Left ventricle myocardium inferior (tissue), 1 donor: ENCODE data around the gene NKG7. TPM values are rescaled to one million over a fixed set of nuclear protein-coding genes. Genes with fewer than 3 reads are reported as not detected.

Source experiments
- DNase-seq: peaks from one replicate; pipeline ENCODE4 v3.0.0-alpha.2; 2020
- H3K27ac ChIP-seq: fragments of 200-600 bp; replicated peaks from 2 replicates; pipeline ENCODE4 v1.8.0; 2021
- H3K27me3 ChIP-seq: fragments of 200-600 bp; 2 replicates; pipeline ENCODE4 v1.8.0; 2021; ENCODE audit warnings: low read depth
- H3K36me3 ChIP-seq: fragments of 200-600 bp; 2 replicates; pipeline ENCODE4 v1.8.0; 2021
- H3K4me1 ChIP-seq: fragments of 200-600 bp; 2 replicates; pipeline ENCODE4 v1.8.0; 2021
- H3K4me3 ChIP-seq: fragments of 200-600 bp; 2 replicates; pipeline ENCODE4 v1.8.0; 2021; ENCODE audit warnings: mild to moderate bottlenecking, moderate library complexity
- H3K9me3 ChIP-seq: fragments of 200-600 bp; replicated peaks from 2 replicates; pipeline ENCODE4 v1.8.0; 2021
- CTCF ChIP-seq: fragments of 200-600 bp; IDR thresholded peaks from 2 replicates; pipeline ENCODE4 v1.8.0; 2021; ENCODE audit warnings: antibody characterized with exemption, mild to moderate bottlenecking, borderline replicate concordance
- intact Hi-C: fragments of 100-400 bp; cut with micrococcal nuclease; formaldehyde crosslinking; loops from one replicate; pipeline ENCODE4 v1.11.0; 2022
- total RNA-seq: library from RNA; stranded (reverse); fragmentation: NEBNext Ultra II Directional; extraction: Animal tissue kit (Norgen Biotek cat#: 25700); gene quantifications from one replicate; pipeline ENCODE4 v1.2.1, GENCODE V29; 2021
- donor health status: DM: no; HTN: yes; CAD: no; lungs with severe emphysema.

The NKG7 gene
- total RNA-seq, 1 donor from 2014 or later: 1.8 TPM

GRCh38 chr19:51394050-51394836 lies 21.8 kb upstream of the NKG7 start:
- H3K36me3 ChIP-seq: no peaks in the 10 kb centered on the region
- H3K27ac ChIP-seq: peak overlapping the region; percentile 79
- H3K4me3 ChIP-seq: peak overlapping the region; percentile 61
- H3K9me3 ChIP-seq: no peaks in the 10 kb centered on the region
- peaks cover 18% of the 10 kb centered on the region for H3K27me3 ChIP-seq
- TF ChIP-seq CTCF: no peak
- peaks cover 10% of the 10 kb centered on the region for H3K4me1 ChIP-seq
- DNase-seq: peak; percentile 89
- intact Hi-C loops: no loop called here

- intact Hi-C loops: no loop called here
- no peak for TF ChIP-seq CTCF
Observed at GRCh38 chr19:51392701-51393100, 20.2 kb upstream of the NKG7 start.

GRCh38 chr19:51391073-51391611 lies 18.7 kb upstream of the NKG7 start:
- no peak for DNase-seq
- H3K27ac ChIP-seq: no peak overlapping the region
- no peak overlapping the region for H3K4me3 ChIP-seq
- peaks cover 10% of the 10 kb centered on the region for H3K4me1 ChIP-seq
- H3K36me3 ChIP-seq: no peaks in the 10 kb centered on the region
- no peaks in the 10 kb centered on the region for H3K9me3 ChIP-seq
- intact Hi-C loops: no loop called here
- no peak for TF ChIP-seq CTCF
- H3K27me3 ChIP-seq: peaks cover 18% of the 10 kb centered on the region

More at GRCh38 chr19:51392701-51393100, 20.2 kb upstream of the NKG7 start:
- Histone ChIP-seq H3K4me1 (peaks cover 10% of the 10 kb centered on the region), H3K27ac (no peak overlapping the region), H3K9me3 (no peaks in the 10 kb centered on the region), H3K36me3 (no peaks in the 10 kb centered on the region), H3K27me3 (peaks cover 18% of the 10 kb centered on the region), H3K4me3 (no peak overlapping the region)
- no peak for DNase-seq

- H3K36me3 ChIP-seq: no peaks in the 10 kb centered on the region
- no peak overlapping the region for H3K27ac ChIP-seq
- no peak for TF ChIP-seq CTCF
- no peak for DNase-seq
- intact Hi-C loops: no loop called here
- peaks cover 18% of the 10 kb centered on the region for H3K27me3 ChIP-seq
- H3K9me3 ChIP-seq: no peaks in the 10 kb centered on the region
- peaks cover 4% of the 10 kb centered on the region for H3K4me1 ChIP-seq
- no peak overlapping the region for H3K4me3 ChIP-seq
Observed at GRCh38 chr19:51389143-51389542, 16.7 kb upstream of the NKG7 start.

GRCh38 chr19:51387924-51388389 lies 15.5 kb upstream of the NKG7 start, which contains the start of gene LIM2:
Gene LIM2 (minus strand): TSS chr19:51387974. CDS start chr19:51387443, 531 bp downstream.
- intact Hi-C loops: no loop called here
- H3K4me1 ChIP-seq: no peaks in the 10 kb centered on the region
- peaks cover 18% of the 10 kb centered on the region for H3K27me3 ChIP-seq
- H3K9me3 ChIP-seq: no peaks in the 10 kb centered on the region
- no peak within 1 kb of the TSS for H3K27ac ChIP-seq
- H3K36me3 ChIP-seq: no peaks in the 10 kb centered on the region
- no peak within 1 kb of the TSS for H3K4me3 ChIP-seq
- no peak for DNase-seq
- TF ChIP-seq CTCF: no peak
